ENCODE data around the gene UBP1. TPM values are rescaled to one million over a fixed set of nuclear protein-coding genes. Genes with fewer than 3 reads are reported as not detected.

UBP1 gene
- polyA plus RNA-seq, 1 donor (not counting 4 experiments of a cell fraction or from before 2014, with no cell fraction given), result 82.4 TPM

DNA sequence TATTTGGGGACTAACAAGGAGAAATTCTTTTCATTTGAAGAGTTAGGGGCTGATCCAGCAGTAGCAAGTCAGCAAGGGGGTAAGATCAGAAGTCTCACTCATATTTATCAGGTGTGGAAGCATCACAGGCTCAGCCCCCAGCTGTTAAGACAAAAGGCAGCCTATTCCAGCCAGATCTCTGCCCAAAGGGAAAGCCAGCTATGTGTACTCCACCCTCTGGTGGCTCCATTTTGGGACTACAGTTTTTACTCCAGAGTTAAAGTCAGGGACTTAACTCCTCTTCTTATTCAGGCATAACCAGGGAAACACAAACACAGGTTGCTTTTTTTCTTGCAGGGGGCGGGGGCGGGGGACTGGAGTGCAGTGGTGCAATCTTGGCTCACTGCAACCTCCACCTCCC, 19.2 kb downstream of the UBP1 start:
- dilution Hi-C loops (cut with MboI; ENCODE audit: extremely low pct_ligation_motif_present, low sequenced_read_pairs), result no loop called here

DNA sequence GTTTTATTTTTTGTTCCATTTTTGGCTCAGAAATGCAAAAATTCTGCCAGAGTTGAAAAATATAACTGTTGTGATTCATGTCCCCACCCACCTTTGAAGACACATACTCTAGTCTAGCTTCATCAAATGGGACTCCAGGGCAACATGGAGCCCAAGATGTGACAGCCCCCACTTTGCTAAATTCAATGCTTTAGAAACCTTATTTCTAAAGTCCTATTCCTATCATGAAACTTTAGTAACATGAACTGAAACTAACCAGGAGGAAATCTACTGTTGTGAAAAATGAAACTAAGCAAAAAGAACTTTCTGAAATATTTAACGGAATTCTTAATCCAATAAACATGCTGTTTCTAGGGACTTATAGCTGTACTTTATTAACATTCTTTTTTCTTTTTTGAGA, 20.3 kb downstream of the UBP1 start:
- TF ChIP-seq, protein P1, sequence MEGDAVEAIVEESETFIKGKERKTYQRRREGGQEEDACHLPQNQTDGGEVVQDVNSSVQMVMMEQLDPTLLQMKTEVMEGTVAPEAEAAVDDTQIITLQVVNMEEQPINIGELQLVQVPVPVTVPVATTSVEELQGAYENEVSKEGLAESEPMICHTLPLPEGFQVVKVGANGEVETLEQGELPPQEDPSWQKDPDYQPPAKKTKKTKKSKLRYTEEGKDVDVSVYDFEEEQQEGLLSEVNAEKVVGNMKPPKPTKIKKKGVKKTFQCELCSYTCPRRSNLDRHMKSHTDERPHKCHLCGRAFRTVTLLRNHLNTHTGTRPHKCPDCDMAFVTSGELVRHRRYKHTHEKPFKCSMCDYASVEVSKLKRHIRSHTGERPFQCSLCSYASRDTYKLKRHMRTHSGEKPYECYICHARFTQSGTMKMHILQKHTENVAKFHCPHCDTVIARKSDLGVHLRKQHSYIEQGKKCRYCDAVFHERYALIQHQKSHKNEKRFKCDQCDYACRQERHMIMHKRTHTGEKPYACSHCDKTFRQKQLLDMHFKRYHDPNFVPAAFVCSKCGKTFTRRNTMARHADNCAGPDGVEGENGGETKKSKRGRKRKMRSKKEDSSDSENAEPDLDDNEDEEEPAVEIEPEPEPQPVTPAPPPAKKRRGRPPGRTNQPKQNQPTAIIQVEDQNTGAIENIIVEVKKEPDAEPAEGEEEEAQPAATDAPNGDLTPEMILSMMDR (optimal IDR thresholded peaks at IDR 0.05 in 1 of 3, IDR thresholded peaks at IDR 0.05 in 1 of 3, conservative IDR thresholded peaks at IDR 0.05 in 1 of 3; ENCODE audit: extremely low read depth in 1 of 3, insufficient read depth in 2 of 3, low read length in 3 of 3), result no peak
- TF ChIP-seq EZH2 (IDR thresholded peaks at IDR 0.05; ENCODE audit: low read length), result no peak
- no peaks in the 10 kb centered on the region for H3K9me1 ChIP-seq (ENCODE audit: control insufficient read depth, extremely low read depth, insufficient read depth, low read length)
- dilution Hi-C loops (cut with MboI; ENCODE audit: extremely low pct_ligation_motif_present, low sequenced_read_pairs), result no loop called here
- H3K27me3 ChIP-seq (ENCODE audit: control insufficient read depth, extremely low read depth, insufficient read depth, low read length), result no peaks in the 10 kb centered on the region
- H3K4me1 ChIP-seq (ENCODE audit: control insufficient read depth, extremely low read depth, insufficient read depth, low read length), result peaks cover 10% of the 10 kb centered on the region
- no peak overlapping the region for H2AFZ ChIP-seq (ENCODE audit: control insufficient read depth, low read length)
- H3K79me2 ChIP-seq (ENCODE audit: control insufficient read depth, insufficient read depth, low read length), result peaks cover 38% of the 10 kb centered on the region
- H3K9me3 ChIP-seq (ENCODE audit: control insufficient read depth, low read depth, low read length), result no peaks in the 10 kb centered on the region
- H3K4me2 ChIP-seq (ENCODE audit: control insufficient read depth, extremely low read depth, insufficient read depth, low read depth, low read length), result no peak overlapping the region
- no peak overlapping the region for H3K9ac ChIP-seq (ENCODE audit: control insufficient read depth, extremely low read depth, insufficient read depth, low read length)
- FAIRE-seq (no peak), DNase-seq (ENCODE audit: low read depth, low spot score) (no peak)
- no peak overlapping the region for H3K27ac ChIP-seq (ENCODE audit: control insufficient read depth, insufficient read depth, low read length)
- no peaks in the 10 kb centered on the region for H4K20me1 ChIP-seq (ENCODE audit: control insufficient read depth, extremely low read depth, insufficient read depth, low read length)
- peaks cover 8 to 13% of the 10 kb centered on the region in 2 experiments for H3K36me3 ChIP-seq (ENCODE audit: control insufficient read depth in 2 of 2, extremely low read depth in 1 of 2, insufficient read depth in 2 of 2, low read length in 2 of 2)
- H3K4me3 ChIP-seq (ENCODE audit: control insufficient read depth in 2 of 3, extremely low read depth in 1 of 3, insufficient read depth in 2 of 3, low read depth in 1 of 3, low read length in 3 of 3), result no peak overlapping the region

More for the DNA sequence above, 19.2 kb downstream of the UBP1 start:
- Histone ChIP-seq H3K9me1 (ENCODE audit: control insufficient read depth, extremely low read depth, insufficient read depth, low read length) (no peaks in the 10 kb centered on the region), H3K4me3 (ENCODE audit: control insufficient read depth in 2 of 3, extremely low read depth in 1 of 3, insufficient read depth in 2 of 3, low read depth in 1 of 3, low read length in 3 of 3) (no peak overlapping the region), H3K4me1 (ENCODE audit: control insufficient read depth, extremely low read depth, insufficient read depth, low read length) (peaks cover 10% of the 10 kb centered on the region), H2AFZ (ENCODE audit: control insufficient read depth, low read length) (no peak overlapping the region), H3K9ac (ENCODE audit: control insufficient read depth, extremely low read depth, insufficient read depth, low read length) (no peak overlapping the region), H3K27me3 (ENCODE audit: control insufficient read depth, extremely low read depth, insufficient read depth, low read length) (no peaks in the 10 kb centered on the region), H3K4me2 (ENCODE audit: control insufficient read depth, extremely low read depth, insufficient read depth, low read depth, low read length) (no peak overlapping the region), H3K27ac (ENCODE audit: control insufficient read depth, insufficient read depth, low read length) (no peak overlapping the region), H3K36me3 (ENCODE audit: control insufficient read depth in 2 of 2, extremely low read depth in 1 of 2, insufficient read depth in 2 of 2, low read length in 2 of 2) (peaks cover 8 to 9% of the 10 kb centered on the region in 2 experiments), H3K9me3 (ENCODE audit: control insufficient read depth, low read depth, low read length) (no peaks in the 10 kb centered on the region), H4K20me1 (ENCODE audit: control insufficient read depth, extremely low read depth, insufficient read depth, low read length) (no peaks in the 10 kb centered on the region), H3K79me2 (ENCODE audit: control insufficient read depth, insufficient read depth, low read length) (peaks cover 41% of the 10 kb centered on the region)
- DNase-seq (ENCODE audit: low read depth, low spot score) (no peak), FAIRE-seq (no peak)
- TF ChIP-seq, protein P1 (optimal IDR thresholded peaks at IDR 0.05 in 1 of 3, IDR thresholded peaks at IDR 0.05 in 1 of 3, conservative IDR thresholded peaks at IDR 0.05 in 1 of 3; ENCODE audit: extremely low read depth in 1 of 3, insufficient read depth in 2 of 3, low read length in 3 of 3), result no peak
